GM04503 (cell line): ENCODE data around the gene ZER1.
"Not testable (repeated sequence)": the region's sequence is repeated elsewhere in the genome, so short reads cannot be mapped to it uniquely, and the experiment has no call there.

Source experiments
- DNase-seq: peaks from one replicate; pipeline ENCODE4 v3.0.0-alpha.2; 2012; ENCODE audit warnings: low read depth

The ZER1 gene

DNA sequence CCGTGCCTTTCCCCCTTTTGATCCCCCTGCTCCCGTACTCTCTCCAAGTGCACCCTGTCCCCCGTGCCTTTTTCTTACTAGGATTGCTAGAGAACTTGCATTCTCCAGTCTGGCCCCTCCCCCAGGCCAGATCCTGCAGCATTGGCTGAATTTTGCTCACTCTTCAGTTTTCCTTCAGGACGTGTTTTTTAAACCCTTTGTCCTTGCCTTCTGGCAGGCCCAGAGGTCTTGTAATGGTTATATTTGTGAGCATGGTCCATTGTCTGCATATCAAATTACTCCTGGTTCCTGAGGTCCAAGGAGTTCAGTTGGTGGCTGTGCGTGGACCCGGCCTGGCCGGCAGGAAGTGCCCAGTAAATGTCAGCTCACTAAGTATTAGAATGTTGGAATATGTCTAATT, 15.9 kb upstream of the ZER1 start:
- no peak for DNase-seq

DNA sequence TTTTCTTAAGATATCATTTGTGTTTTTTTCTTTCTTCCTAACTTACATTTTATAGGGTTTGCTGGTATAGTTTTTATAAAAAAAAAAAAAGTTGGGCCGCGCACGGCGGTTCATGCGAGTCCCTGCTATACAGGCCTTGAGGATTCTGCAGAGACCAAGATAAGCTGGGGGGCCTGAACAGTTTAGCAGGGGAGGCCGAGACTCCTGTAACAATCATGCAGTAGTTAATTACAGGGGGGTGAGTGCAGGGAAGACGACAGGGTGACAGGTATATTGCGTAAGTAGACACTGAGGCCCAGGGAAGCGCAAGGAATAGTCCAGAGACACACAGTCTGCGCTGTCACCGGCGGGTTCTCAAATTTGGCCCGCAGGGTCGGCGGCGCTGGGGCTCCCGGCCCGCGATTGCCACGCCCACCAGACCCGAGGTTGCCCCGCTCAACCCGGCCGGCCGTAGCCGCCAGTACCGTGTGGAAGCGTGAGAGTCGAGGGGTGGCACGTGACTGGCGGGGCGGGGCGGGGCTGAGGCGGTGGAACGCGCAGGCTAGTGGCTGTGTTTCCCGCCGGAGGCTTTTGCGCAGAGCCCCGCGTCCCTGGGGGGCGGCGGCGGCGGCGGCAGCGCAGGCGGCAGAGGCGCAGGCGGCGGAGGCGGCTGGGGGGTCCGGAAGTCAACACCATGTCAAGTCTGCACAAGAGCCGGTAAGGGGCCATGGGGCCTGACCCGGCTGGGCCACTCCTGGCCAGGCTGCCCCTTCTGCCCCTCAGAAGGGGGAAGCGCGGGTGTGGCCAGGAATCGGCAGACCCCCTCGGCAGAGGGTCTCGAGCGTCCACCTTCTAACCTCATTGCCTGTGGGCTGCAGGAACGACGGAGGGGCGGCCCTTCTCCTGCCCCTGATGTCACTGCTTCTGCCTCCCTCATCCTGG, 15.2 kb upstream of the ZER1 start, which contains the start of gene TBC1D13:
Gene TBC1D13, plus strand, starts transcription at position 573 of the 921 bp plus-strand sequence. Its CDS starts 101 bp downstream, at position 674.
- DNase-seq, result no peak

DNA sequence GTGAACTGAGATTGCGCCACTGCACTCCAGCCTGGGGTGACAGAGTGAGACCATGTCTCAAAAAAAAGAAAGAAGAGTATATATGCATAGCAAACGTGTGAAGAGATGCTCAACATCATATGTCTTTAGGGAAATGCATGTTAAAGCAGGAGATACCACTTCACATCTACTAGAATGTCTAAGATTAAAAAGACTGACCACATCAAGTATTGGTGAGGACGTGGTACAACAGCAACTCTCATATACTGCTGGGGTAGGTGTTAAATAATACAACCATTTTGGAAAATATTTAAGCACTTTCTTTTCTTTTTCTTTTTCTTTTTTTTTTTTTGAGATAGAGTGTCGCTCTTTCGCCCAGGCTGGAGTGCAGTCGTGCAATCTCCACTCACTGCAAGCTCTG, 13.7 kb upstream of the ZER1 start:
- no peak for DNase-seq

DNA sequence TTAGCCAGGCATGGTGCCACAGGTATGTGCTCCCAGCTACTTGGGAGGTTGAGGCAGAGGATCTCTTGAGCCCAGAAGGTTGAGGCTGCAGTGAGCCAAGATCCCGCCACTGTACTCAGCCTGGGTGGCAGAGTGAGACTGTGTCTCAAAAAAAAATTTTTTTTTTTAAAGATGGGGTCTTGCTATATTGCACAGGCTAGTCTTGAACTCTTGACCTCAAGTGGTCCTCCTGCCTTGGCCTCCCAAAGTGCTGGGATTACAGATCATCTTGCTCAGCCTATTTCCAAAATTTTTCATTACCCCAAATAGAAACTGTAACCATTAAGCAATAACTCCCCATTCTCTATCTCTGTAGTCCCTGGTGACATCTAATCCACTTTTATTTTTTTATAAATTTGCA, 10.9 kb upstream of the ZER1 start:
- no peak for DNase-seq

GRCh38 chr9:128781187-128782070, 9.7 kb upstream of the ZER1 start:
- DNase-seq, result no peak

- not testable (repeated sequence) for DNase-seq
Observed at GRCh38 chr9:128780093-128780492, 8.4 kb upstream of the ZER1 start.

DNA sequence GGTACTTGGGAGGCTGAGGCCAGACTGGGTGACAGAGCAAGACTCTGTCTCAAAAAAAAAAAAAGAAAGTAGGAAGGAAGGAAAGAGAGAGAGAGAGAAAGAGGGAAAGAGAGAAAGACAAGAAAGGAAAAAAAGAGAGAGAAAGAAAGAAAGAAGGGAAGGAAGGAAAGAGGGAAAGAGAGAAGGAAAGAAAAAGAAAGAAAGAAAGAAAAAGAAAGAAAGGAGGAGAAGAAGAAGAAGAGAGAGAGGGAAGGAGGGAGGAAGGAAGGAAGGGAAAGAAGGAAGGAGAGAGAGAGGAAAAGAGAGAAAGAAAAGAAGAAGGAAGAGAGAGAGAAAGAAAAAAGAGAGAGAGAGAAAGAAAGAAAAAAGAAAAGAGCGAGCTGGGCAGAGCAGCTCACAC, 3.1 kb upstream of the ZER1 start:
- no peak for DNase-seq

GRCh38 chr9:128773049-128773448, 1.3 kb upstream of the ZER1 start:
- no peak for DNase-seq

DNA sequence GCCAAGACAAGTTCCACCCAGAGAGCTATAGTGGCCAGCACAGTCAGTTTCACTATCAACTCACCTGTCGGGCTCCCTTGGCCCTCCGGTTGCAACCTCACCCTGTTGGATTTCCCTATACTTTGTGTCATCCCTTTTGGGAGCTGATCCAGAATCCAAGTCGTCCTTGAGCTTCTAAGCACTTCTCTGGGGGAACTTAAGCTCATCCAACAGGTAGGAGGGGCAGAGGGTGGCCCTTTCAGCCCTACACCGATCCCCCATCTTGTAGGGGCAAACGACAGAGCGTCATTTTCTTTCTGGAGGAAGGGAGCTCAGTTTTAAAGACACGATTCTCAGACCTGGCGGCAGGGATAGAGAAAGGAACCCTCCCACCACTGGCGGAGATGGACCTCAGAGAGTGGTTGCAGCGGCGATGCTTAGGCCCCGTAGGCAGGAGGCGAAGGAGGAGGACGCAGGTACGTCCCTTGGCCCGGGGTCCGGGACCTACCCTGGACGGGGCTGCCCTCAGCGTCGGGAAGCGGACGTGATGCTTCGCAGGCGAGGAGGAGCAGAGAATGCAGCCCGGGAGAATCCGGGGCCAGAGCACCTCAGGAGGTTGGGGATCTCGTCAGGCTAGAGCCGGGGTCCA, 519 bp downstream of the ZER1 start:
- no peak for DNase-seq

DNA sequence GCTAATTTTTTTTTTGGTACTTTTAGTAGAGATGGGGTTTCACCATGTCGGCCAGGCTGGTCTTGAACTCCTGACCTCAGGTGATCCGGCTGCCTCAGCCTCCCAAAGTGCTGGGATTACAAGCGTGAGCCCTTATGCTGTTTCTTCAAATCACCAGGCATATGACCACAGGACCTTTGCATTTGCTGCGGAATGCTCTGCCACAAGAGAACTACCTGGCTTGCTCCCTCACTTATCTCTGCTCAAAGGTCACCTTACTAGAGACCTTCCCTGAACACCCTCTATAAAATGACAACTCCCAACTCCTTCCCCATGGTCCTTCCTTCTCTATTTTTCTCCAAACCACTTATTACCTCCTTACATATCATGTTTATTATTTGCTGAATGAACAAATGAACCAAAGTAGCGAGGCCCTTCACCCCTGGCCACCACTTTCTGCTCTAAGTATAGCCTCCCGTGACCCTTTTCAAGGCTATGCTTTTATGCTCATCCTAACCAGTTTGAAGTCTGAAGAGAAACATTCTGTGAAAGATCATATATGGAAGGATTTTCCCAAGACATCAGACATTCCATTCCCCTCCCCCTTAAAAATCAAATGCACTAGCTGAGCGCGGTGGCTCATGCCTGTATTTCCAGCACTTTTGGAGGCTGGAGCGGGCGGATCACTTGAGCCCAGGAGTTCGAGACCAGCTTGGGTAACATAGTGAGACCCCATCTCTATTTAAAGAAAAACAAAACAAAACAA, 1.3 kb downstream of the ZER1 start:
- DNase-seq, result no peak

GRCh38 chr9:128768606-128769005, 3.1 kb downstream of the ZER1 start:
- no peak for DNase-seq

GRCh38 chr9:128765499-128765898, 6.2 kb downstream of the ZER1 start:
- no peak for DNase-seq

DNA sequence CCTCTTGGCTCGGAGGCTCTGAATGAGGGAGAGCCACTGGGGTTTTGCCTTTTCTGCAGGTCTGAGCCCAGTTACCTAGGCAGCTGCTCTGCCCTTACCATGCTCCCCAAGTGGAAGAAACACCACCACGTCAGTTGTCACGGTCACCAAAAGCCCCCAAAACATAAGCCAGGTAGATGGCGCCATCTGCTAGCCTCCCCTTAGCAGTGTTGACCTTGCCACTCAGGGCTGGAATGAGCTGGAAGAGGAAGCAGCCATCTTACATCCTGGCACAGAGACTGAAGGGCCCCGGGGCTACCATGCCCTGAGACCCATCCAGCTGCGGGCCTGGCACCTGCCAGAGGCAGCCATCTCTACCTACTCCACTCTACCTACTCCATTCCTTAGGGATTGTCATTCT, 7.4 kb downstream of the ZER1 start:
- no peak for DNase-seq

GRCh38 chr9:128762671-128763449, 8.9 kb downstream of the ZER1 start:
- DNase-seq, result no peak

DNA sequence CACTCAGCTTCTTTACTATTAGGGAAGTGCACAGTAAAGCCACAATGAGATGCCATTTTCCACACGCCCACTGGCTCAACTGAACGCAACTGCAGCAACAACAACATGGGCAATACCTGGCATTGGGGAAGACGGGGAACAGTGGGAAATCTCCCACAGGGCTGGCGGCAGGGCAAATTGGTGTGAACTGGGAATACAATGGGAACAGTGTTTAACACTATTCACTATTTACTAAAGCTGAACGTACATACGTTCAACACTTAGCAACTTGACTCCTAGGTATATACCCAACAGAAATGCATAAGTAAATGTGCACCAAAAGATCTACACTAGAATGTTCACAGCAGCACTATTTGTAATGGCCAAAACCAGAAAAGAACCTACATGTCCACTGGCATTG, 14.1 kb downstream of the ZER1 start:
- no peak for DNase-seq

GRCh38 chr9:128753627-128754026, 18.1 kb downstream of the ZER1 start:
- no peak for DNase-seq

DNA sequence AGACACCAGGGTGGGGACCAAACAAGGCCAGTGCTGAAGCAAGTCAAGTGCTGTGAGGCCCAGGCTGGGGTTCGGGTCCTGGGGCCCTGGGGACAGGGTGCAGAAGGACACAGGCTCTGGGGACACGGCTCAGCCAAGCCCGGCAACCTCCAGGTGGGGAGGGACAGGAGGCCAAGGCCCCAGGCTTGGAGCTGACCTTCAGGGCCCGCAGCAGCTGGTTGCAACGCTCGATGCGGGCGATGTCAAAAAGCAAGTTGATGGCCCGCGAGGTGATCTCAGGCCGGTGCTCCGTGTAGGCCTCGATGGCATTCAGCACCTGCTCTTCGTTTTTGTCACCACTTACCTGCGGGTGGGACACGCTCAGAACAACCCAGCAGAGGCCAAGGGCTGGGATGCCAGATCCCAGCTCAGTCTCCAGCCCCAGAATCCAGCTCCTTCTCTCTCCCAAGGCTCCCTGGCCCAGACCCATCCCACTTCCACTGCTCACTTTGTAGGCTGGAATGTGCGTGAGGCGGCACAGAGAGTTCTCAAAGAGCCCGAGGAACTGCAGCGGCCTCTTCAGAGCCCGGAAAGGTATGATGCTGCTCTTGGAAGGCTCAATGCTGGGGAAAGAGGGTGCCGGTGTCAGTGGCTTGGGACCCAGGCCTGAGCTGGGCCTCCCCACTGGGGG, 20.7 kb downstream of the ZER1 start:
- DNase-seq, result no peak

GRCh38 chr9:128747241-128747640, 24.5 kb downstream of the ZER1 start:
- no peak for DNase-seq

DNA sequence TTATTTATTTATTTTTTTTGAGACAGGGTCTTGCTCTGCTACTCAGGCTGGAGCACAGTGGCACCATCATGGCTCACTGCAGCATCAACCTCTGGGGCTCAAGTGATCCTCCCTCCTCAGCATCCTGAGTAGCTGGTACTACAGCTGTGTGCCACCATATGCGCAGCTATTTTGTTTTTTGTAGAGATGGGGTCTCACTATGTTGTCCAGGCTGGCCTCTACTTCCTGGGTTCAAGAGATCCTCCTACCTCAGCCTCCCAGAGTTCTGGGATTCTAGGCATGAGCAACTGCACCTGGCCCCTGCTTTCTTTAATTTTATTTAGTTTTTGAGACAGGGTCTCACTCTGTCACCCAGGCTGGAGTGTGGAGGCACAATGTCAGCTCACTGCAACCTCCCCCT, 28.3 kb downstream of the ZER1 start:
- no peak for DNase-seq

- DNase-seq, result no peak
Observed at GRCh38 chr9:128742401-128742800, 29.3 kb downstream of the ZER1 start.
